ENCODE results near the gene PLK1.

The PLK1 gene

GRCh38 chr16:23682181-23682580 lies 3.5 kb downstream of the PLK1 start:
- no peak for DNase-seq

- no peak for DNase-seq
Measured at GRCh38 chr16:23683487-23683886, 4.8 kb downstream of the PLK1 start.

GRCh38 chr16:23687034-23687808 lies 8.5 kb downstream of the PLK1 start:
- no peak for DNase-seq

DNA sequence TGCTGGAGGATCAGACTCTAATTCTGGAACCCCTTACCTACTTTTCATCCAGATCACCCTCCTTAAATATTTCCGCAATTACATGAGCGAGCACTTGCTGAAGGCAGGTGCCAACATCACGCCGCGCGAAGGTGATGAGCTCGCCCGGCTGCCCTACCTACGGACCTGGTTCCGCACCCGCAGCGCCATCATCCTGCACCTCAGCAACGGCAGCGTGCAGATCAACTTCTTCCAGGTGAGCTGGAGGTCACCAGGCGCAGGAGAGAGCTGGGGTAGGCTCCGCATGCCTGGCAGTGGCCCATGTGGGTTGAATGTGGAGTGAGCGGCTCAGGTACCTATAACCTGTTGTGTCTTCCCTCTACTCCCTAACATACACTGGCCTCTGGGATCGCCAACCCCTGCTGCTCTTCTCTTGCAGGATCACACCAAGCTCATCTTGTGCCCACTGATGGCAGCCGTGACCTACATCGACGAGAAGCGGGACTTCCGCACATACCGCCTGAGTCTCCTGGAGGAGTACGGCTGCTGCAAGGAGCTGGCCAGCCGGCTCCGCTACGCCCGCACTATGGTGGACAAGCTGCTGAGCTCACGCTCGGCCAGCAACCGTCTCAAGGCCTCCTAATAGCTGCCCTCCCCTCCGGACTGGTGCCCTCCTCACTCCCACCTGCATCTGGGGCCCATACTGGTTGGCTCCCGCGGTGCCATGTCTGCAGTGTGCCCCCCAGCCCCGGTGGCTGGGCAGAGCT lies 10.9 kb downstream of the PLK1 start:
- DNase-seq: no peak

- DNase-seq: no peak
Measured at GRCh38 chr16:23690771-23691482, 12.2 kb downstream of the PLK1 start.

DNA sequence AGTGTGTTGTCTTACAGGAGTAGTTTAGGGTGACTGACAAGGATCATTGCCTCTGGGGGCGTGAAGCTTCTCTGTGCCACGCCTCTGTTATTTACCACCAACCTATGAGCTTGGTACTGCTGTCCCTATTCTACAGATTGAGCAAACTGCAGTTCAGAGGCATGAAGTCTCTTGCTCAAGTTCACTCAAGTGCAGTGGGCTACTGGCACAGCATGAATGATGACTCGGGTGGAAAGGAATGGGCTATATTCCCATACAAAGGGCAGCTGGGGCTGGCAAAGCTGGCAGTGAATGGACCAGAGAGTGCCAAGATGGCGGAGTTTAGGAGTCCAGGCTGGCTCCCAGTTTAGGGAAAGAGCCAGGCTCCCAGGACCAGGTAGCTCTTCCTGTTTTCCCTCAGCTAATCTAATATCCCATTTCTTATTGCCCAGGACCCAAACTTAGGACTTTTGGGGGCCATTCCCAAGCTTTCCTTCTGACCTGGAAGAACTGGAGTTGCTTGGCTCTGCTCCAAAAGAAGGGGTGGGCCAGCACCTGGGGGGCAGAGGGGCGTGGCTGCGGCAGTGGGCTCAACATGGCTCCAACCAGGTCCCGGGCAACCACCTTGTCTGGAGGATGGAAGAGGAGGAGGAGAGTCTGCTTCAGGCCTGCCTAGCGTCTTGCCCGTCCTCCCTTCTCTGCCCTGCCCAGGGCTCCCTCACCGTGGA lies 12.9 kb downstream of the PLK1 start:
- DNase-seq: no peak

DNA sequence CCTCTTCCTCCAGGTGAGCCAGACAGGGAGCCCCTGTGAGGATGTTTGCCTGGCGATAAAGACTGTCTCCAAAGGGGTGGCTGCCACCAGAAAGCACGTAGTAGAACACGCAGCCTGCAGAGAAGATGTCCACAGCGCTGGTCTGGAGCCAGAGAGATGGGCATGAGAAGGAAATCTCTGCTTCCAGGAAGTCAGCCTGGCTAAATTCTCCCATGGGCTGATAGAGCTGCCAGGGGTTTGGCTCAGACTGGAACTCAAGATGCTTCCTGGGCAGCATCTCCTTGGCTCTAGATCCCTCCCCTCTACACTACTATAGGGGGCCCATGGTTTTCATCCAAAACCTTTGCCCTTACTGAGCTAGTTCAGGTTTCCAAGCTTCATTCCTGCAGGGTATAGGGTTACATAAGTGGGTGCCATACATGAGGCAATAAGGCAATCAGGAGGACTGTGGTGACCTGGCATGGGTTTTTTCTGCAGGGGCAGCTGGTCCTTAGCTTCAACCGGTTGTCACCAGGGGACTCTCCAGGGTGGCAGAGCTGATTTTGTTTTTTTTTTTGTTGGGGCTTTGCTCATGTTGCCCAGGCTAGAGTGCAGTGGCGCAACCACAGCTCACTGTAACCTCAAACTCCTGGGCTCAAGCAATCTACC lies 13.6 kb downstream of the PLK1 start:
- DNase-seq: no peak

- DNase-seq: no peak
Measured at GRCh38 chr16:23694265-23694643, 15.6 kb downstream of the PLK1 start.

- DNase-seq: no peak
Measured at GRCh38 chr16:23694644-23695373, 16.1 kb downstream of the PLK1 start.

DNA sequence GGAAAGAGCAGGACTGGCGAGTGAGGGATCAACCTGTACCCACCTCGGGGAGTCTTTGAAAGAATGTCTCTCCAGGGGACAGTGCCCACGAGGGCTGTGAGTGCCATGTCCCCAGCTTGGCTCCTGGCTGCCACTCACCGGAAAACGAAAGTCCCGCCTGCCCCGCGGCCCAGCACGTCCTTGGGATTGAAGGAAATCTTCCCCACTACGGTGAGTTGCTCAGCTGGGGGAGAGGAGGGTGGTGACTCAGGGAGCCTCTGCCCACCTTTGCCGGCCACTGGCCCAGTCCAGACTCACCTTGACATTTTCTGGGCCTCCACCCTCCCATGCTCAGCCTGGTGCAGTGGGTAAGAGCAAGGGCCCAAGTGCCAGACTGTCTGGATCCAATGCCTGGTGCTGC lies 17.1 kb downstream of the PLK1 start:
- no peak for DNase-seq

- DNase-seq: no peak
Measured at GRCh38 chr16:23699100-23699499, 20.4 kb downstream of the PLK1 start.

- DNase-seq: no peak
Measured at GRCh38 chr16:23700093-23700492, 21.4 kb downstream of the PLK1 start.

- no peak for DNase-seq
Measured at GRCh38 chr16:23700509-23700908, 21.8 kb downstream of the PLK1 start.

DNA sequence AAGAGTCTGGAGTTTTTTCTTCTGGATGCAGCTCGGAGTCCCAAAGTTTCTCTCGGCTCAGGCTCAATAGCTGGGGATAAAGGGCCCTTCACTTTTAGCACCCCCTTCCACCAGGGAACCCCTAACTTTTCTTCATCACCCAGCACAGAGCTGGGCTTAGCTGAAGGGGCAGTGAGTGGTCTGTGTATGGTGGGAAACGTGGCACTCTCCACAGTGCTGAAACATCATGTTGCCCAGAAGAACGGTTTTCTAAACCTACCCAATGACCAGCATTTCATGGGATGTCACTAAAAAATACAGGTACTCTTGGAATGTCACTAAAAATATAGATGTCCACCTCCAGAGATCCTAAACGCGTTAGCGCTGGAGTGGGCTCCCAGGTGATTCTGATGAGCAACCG lies 22.4 kb downstream of the PLK1 start:
- no peak for DNase-seq

- DNase-seq: no peak
Measured at GRCh38 chr16:23702951-23703350, 24.3 kb downstream of the PLK1 start.

GRCh38 chr16:23704772-23705516 lies 26.3 kb downstream of the PLK1 start:
- no peak for DNase-seq

- no peak for DNase-seq
Measured at GRCh38 chr16:23705517-23705902, 26.8 kb downstream of the PLK1 start.

DNA sequence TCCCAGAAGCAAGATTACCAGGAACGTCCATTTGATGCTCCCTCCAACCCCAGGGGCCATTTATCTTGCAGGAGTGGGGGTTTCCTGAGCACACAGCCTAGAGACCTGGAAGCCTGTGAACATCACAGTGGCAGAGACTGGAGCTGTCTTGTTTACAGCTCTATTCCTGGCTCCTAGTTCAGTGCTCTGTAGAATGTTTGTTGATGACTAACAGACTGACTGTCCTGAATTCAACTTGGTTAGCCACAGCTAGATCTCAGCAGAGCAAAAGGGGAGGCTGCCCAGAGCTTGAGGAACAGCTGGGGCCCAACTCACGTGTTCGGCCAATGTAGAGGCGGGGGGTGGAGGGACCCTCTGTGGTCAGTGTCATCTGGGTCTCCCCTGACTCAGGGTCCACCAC lies 27.8 kb downstream of the PLK1 start:
- no peak for DNase-seq

DNA sequence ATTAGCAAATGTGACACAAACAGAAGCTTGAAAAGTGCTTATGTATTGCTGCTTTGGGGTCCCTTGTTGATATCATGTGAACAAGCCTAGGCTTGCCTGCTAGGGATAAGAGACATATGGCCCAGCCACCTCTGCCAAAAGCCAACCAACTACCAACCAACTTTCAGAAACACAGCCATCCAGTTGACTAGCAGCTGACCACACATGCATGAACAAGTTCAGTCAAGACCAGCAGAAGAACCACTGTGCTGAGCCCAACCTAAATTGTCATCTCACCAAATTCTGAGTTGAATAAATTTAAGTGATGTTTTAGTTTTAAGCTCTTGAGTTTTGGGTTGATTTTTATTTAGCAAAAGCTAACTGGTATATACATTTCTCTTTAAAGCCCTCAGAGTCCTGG lies 30.8 kb downstream of the PLK1 start:
- no peak for DNase-seq

GRCh38 chr16:23710008-23710407 lies 31.3 kb downstream of the PLK1 start:
- no peak for DNase-seq

DNA sequence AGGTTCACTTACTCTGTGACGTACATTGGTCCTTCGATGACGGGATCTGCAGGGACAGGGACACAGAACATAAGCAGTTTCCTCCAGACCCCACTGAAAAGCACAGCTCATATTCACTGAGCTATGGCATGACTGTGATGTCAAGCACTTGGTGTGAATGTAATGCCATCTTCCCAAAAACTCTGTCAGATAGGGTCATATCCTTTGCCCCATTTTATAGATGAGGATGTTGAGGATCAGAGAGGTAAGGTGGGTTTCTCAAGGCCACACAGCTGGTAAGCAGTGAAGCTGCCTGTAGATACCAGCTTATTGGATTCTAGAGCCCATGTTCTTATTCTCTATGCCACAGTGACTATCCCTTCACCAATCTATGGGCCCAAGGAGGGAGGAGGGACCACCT lies 31.8 kb downstream of the PLK1 start:
- DNase-seq: no peak

Data from activated CD4-positive, CD25-positive, alpha-beta regulatory T cell (primary cell).